Measurements from ENCODE around the gene FADS6.

DNA sequence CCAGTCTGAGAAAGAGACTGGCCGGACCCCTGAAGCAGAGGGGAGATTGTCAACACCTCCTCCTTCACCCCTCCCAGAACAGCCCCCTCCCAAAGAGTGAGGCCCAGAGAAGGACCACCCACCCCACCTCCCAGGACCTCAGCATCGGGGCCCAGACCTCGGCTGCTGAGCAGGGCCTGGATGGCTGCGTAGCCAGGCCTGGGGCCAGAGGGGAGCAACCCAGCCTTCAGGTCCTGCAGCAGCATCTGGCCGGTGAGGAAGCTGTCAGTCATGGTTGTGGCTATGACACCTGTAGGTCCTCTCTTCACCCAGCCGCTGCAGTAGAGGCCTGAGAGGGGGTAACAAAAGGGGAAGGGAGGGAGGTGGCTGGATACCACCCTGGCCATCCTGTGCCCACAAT lies 30.5 kb downstream of the FADS6 start:
- TF ChIP-seq, protein P1, sequence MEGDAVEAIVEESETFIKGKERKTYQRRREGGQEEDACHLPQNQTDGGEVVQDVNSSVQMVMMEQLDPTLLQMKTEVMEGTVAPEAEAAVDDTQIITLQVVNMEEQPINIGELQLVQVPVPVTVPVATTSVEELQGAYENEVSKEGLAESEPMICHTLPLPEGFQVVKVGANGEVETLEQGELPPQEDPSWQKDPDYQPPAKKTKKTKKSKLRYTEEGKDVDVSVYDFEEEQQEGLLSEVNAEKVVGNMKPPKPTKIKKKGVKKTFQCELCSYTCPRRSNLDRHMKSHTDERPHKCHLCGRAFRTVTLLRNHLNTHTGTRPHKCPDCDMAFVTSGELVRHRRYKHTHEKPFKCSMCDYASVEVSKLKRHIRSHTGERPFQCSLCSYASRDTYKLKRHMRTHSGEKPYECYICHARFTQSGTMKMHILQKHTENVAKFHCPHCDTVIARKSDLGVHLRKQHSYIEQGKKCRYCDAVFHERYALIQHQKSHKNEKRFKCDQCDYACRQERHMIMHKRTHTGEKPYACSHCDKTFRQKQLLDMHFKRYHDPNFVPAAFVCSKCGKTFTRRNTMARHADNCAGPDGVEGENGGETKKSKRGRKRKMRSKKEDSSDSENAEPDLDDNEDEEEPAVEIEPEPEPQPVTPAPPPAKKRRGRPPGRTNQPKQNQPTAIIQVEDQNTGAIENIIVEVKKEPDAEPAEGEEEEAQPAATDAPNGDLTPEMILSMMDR (IDR thresholded peaks at IDR 0.05) = no peak
- no peak for TF ChIP-seq POLR2A (IDR thresholded peaks at IDR 0.05)
